K562 (cell line): Measurements from ENCODE around the gene TTYH2. TPM values are rescaled to one million over a fixed set of nuclear protein-coding genes. Genes with fewer than 3 reads are reported as not detected.

Experiments used
- HEY1 ChIP-seq: fragments of 250-450 bp; sonication (Bioruptor Pico); IDR thresholded peaks from 2 replicates; pipeline ENCODE4 v1.5.0; 2020; ENCODE audit warnings: mild to moderate bottlenecking, moderate library complexity, borderline replicate concordance
- MGA ChIP-seq: fragments of 450-650 bp; IDR thresholded peaks from 2 replicates; pipeline ENCODE4 v1.6.1; 2016; ENCODE audit warnings: mild to moderate bottlenecking, moderate library complexity
- MLLT1 ChIP-seq, 2 experiments: fragments of 450-650 bp; IDR thresholded peaks; 2 replicates each; pipeline ENCODE4 v1.6.1; 2016
- POU5F1 ChIP-seq: fragments of 150-350 bp; IDR thresholded peaks from 2 replicates; pipeline ENCODE4 v1.6.1; 2014; ENCODE audit warnings: borderline replicate concordance, low read length, low read depth, mild to moderate bottlenecking; ENCODE audit not compliant: partially characterized antibody
- RCOR1 ChIP-seq, 2 experiments: IDR thresholded peaks; 2 replicates each; pipeline ENCODE4 v1.6.1; 2012; ENCODE audit warnings: low read depth in 2 of 2, low read length in 2 of 2, borderline replicate concordance in 1 of 2, improper control_type of control experiment in 1 of 2
- TAL1 ChIP-seq: fragments of 450-650 bp; IDR thresholded peaks from 2 replicates; pipeline ENCODE4 v1.6.1; 2016; ENCODE audit warnings: mild to moderate bottlenecking
- USF1 ChIP-seq: sonication (generic); formaldehyde crosslinking; IDR thresholded peaks from 2 replicates; pipeline ENCODE4 v1.9.0; 2022; ENCODE audit warnings: mild to moderate bottlenecking, missing genetic modification reagents
- ZNF263 ChIP-seq: sonication (generic); formaldehyde crosslinking; IDR thresholded peaks from 2 replicates; pipeline ENCODE4 v1.8.0; 2022; ENCODE audit warnings: mild to moderate bottlenecking, missing genetic modification reagents, borderline replicate concordance
- ZNF589 ChIP-seq: fragments of 200-800 bp; sonication (Bioruptor generic); IDR thresholded peaks from 2 replicates; pipeline ENCODE4 v1.6.1; 2016; ENCODE audit warnings: low read depth, missing genetic modification characterization, missing compliant biosample characterization
- ZNF830 ChIP-seq: fragments of 250-450 bp; sonication (Bioruptor Pico); IDR thresholded peaks from 2 replicates; pipeline ENCODE4 v1.5.0; 2021; ENCODE audit warnings: mild to moderate bottlenecking
- polyA plus RNA-seq, 8 experiments: library from polyadenylated mRNA; depleted of rRNA in 4 of 8; stranded (reverse) in 5 of 8; unstranded in 3 of 8; fragments of >200 nt; fragmentation: Nextera tagmentation in 2 of 8; fragmentation: Illumina TruSeq in 1 of 8; extraction: Ambion mirVana in 2 of 8; extraction: Trizol in 1 of 8; gene quantifications; 2 replicates each; pipeline versions ENCODE4 v1.2.1 to v1.2.3, GENCODE V29; 2011 to 2014; ENCODE audit warnings: inconsistent platforms in 1 of 8, missing spikeins in 1 of 8
- total RNA-seq, 7 experiments: library from RNA; depleted of rRNA in 6 of 7; stranded (reverse); fragments of >200 nt in 6 of 7; fragmentation: Illumina TruSeq in 2 of 7; extraction: Trizol in 2 of 7; gene quantifications; 2 replicates each; pipeline versions ENCODE4 v1.2.1 to v1.2.3, GENCODE V29; 2011 to 2021; ENCODE audit warnings: low replicate concordance in 1 of 7
- TF ChIP-seq, protein P1 (sequence below): fragments of 250-450 bp; sonication (Bioruptor Pico); IDR thresholded peaks from 2 replicates; pipeline ENCODE4 v1.5.0; 2021; ENCODE audit warnings: mild to moderate bottlenecking, borderline replicate concordance

The TTYH2 gene
- total and polyA plus RNA-seq, 9 of the 15 experiments (the other 6 are each of a cell fraction or from before 2014, with no cell fraction given), result 0.03 to 2.0 (median 0.91) TPM

DNA sequence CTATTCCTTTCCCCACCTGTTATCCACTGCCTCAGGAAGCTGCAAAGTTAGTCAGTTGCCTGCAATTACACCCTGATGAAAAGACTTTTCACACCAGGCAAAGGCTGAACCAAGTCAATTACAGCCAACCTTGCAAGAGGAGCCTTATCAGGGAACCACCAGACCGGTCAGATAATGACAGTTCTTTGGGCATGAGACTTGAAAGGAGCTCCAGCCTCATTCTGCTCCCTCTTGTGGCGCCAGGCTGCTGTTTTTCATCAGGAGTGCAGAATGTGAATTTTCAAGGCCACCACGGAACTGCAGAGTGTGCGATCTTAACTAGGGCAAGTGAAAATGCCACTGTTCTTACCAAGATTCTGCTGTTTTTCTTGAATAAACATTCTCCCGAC lies 83.2 kb downstream of the TTYH2 start (continued):
- TF ChIP-seq, protein P1, sequence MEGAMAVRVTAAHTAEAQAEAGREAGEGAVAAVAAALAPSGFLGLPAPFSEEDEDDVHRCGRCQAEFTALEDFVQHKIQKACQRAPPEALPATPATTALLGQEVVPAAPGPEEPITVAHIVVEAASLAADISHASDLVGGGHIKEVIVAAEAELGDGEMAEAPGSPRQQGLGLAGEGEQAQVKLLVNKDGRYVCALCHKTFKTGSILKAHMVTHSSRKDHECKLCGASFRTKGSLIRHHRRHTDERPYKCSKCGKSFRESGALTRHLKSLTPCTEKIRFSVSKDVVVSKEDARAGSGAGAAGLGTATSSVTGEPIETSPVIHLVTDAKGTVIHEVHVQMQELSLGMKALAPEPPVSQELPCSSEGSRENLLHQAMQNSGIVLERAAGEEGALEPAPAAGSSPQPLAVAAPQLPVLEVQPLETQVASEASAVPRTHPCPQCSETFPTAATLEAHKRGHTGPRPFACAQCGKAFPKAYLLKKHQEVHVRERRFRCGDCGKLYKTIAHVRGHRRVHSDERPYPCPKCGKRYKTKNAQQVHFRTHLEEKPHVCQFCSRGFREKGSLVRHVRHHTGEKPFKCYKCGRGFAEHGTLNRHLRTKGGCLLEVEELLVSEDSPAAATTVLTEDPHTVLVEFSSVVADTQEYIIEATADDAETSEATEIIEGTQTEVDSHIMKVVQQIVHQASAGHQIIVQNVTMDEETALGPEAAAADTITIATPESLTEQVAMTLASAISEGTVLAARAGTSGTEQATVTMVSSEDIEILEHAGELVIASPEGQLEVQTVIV, result no peak
- no peak for TF ChIP-seq ZNF263 (CRISPR knock-in tag)
- peak; percentile 31 for TF ChIP-seq POU5F1
- TF ChIP-seq ZNF830 (CRISPR knock-in tag), result no peak
- 0 out of 2 replicates have a peak, but pooled peaks have one; percentile 3 for TF ChIP-seq ZNF589 (CRISPR knock-in tag)
- TF ChIP-seq USF1 (CRISPR knock-in tag), result peak; percentile 18; the same call in 1 of the 2 replicates
- TF ChIP-seq RCOR1 (IDR thresholded peaks at IDR 0.05; ENCODE audit: borderline replicate concordance in 1 of 2, low read depth in 2 of 2, low read length in 2 of 2), result peak in 1 of 2 experiments; percentile 58; a peak in 1 of 4 replicates
- peak; percentile 85 for TF ChIP-seq TAL1
- peak; percentile 33 for TF ChIP-seq MGA
- TF ChIP-seq HEY1, result peak; percentile 8; the same call in 1 of the 2 replicates
- peak in 1 of 2 experiments; percentile 69; a peak in 2 of 4 replicates for TF ChIP-seq MLLT1 (IDR thresholded peaks at IDR 0.05)
